ENCODE measurements around the gene OPRM1.
"Not testable (repeated sequence)": the region's sequence is repeated elsewhere in the genome, so short reads cannot be mapped to it uniquely, and the experiment has no call there.

The OPRM1 gene

DNA sequence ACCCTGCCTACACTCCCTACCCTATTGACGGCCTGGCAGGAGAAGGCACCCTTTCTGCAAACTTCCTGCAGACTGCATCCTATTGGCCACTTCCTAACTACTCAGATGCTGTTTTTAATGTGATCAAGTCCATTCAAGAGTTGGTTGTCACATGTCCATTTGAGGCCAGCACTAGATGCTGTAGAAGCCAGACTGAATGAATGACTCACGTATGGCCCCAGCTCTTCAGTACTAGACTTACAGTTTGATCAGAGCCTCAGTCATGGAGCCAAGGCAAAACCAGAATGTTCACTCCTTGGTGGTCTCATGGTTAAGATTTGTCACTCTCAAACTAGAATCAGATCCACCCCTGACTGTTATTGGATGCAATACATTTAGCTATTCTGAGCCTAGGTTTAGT is 101.7 kb downstream of the OPRM1 start:
- no peak for DNase-seq (ENCODE audit: low read depth in 3 of 3, low spot score in 1 of 3)

- no peak for DNase-seq (ENCODE audit: low read depth in 3 of 3, low spot score in 1 of 3)
Measured at GRCh38 chr6:154143753-154144152, 104.7 kb downstream of the OPRM1 start.

DNA sequence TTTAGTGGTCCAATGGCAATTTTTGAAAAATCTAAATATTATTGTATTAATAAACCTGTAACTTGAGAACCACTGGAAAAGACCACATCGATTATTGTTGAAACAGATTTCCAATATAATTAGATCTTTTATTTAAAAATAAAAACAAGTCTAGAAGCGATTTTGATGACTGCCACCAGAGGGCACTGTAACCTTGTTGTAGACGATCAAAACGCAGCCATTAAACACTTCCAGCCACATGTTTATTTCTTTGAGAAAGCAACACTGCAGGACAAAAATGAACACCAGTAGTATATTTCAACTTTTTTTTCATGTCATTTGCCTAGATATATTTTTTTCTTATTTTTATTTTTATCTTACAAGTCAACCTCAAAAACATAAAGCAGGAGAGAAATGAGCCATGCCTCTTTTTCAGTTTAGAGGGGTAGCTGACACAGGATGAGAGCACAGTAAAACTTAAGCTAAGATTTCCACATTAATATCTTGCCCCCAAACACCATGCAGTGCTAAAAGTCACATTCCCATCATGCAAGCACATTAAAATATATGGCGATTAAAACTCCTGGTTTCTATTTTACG is 115.4 kb downstream of the OPRM1 start:
- peak; percentile 6 to 35 (median 31) for DNase-seq (ENCODE audit: low read depth in 3 of 3, low spot score in 1 of 3)

GRCh38 chr6:154156135-154156896 is 117.3 kb downstream of the OPRM1 start:
- DNase-seq (ENCODE audit: low read depth in 3 of 3, low spot score in 1 of 3), result peak; percentile 21 to 41 (median 37)

DNA sequence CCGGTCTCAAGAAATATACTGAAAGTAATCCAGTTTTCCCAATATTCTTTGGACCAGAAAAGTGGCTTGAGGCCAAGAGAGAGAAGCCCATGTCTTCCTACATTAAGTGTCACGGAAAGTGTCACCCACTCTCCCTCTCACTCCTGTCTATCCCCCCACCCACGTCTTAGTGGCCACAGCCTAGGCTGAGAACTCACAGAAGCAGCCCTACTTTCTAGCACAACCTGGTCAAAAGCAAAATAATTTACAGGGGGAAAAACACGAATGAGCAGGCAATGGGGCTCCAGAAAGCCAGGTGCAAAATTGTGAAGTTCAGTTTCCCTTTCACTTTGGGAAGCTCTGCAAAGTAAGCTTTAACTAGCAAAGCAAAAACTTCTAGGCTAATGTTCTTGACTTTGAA is 118.0 kb downstream of the OPRM1 start:
- no peak for DNase-seq (ENCODE audit: low read depth in 3 of 3, low spot score in 1 of 3)

GRCh38 chr6:154157706-154158105 is 118.7 kb downstream of the OPRM1 start:
- no peak for DNase-seq (ENCODE audit: low read depth in 3 of 3, low spot score in 1 of 3)

- no peak for DNase-seq (ENCODE audit: low read depth in 3 of 3, low spot score in 1 of 3)
Measured at GRCh38 chr6:154159126-154159525, 120.1 kb downstream of the OPRM1 start.

DNA sequence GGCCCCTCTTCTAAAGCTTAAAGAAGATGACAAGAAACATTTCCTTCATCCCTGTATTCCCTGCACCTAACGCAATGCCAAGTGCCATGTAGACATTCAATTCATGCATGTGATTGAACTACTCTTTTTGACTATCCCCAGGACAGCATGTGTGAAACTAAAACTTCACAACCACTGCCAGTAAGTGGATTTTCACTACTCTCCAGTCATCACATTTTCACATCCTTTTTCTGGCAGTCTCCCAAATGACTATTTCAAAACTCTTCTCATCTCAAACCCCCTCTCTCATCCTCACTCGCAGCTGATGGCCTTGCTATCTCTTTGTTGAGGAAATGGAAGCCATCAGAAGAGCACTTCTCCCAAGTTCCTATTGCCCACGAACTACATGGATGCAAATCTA is 122.6 kb downstream of the OPRM1 start:
- DNase-seq (ENCODE audit: low read depth in 3 of 3, low spot score in 1 of 3), result no peak

DNA sequence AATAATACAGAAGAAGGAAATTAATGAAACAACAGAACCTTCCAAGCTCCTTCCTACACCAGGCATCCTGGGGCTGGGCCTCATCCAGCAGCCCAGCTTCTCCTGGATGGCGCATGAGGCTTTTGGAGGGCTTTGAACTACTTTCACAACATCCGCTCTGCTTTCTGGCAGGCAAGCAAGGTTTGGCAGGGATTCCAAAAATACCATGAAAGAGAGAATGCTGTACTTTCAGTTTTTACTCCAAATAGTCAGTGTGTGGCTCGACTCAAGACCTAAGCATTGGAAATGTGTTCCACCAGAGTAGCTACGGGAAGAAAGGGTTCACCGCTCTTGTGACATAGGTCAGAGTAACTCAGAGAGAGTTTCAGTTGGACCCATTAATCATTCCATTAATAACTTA is 125.4 kb downstream of the OPRM1 start:
- DNase-seq (ENCODE audit: low read depth in 3 of 3, low spot score in 1 of 3), result no peak

GRCh38 chr6:154165478-154165877 is 126.4 kb downstream of the OPRM1 start:
- DNase-seq (ENCODE audit: low read depth in 3 of 3, low spot score in 1 of 3), result no peak

GRCh38 chr6:154166140-154166539 is 127.1 kb downstream of the OPRM1 start:
- DNase-seq (ENCODE audit: low read depth in 3 of 3, low spot score in 1 of 3), result no peak

DNA sequence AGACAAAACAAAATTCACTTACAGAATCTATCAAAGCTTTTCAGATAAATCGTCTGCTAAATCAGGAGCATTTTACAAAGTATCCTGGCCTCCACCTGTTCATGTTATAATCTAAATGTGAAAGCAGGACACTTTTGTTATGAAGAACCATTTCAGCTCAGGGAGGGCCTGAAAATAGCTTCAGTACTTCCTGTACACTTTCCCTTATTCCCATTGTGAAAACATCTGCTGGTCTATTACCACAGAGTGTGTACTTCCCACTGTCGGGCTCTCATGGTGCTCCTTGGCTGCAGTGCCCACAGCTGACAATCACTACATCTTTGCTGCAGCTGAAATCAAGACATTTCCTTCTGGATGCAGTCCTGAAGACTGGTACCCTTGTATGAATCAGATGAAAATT is 128.1 kb downstream of the OPRM1 start:
- DNase-seq (ENCODE audit: low read depth in 3 of 3, low spot score in 1 of 3), result no peak

DNA sequence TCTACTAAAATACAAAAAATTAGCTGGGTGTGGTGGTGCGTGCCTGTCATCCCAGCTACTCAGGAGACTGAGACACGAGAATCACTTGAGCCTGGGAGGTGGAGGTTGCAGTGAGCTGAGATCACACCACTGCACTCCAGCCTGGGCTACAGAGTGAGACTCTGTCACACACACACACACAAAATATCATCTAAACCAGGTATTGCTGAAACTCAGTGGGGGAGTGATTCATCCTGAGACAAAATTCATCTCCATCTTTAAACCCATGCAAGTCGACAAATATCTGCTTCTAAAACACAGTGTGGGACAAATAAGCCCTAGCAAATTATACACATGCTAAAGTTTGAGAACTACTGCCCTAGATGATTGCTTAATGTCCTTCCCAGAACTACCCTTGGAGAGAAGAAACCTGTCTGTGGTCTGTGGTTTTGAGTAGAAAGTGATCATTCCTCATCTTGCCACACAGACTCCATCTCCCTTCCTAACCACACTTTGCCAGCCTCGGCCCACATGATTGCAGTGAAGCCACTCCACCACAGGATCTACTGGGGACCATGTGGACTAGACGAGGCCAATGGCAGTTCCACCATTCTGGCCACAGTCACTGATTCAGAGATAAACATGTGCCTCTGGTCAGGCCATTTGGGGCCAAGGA is 130.3 kb downstream of the OPRM1 start:
- DNase-seq (ENCODE audit: low read depth in 3 of 3, low spot score in 1 of 3), result no peak

- DNase-seq (ENCODE audit: low read depth in 3 of 3, low spot score in 1 of 3), result no peak
Measured at GRCh38 chr6:154170106-154170505, 131.1 kb downstream of the OPRM1 start.

GRCh38 chr6:154172393-154172792 is 133.4 kb downstream of the OPRM1 start:
- DNase-seq (ENCODE audit: low read depth in 3 of 3, low spot score in 1 of 3), result not testable (repeated sequence)

DNA sequence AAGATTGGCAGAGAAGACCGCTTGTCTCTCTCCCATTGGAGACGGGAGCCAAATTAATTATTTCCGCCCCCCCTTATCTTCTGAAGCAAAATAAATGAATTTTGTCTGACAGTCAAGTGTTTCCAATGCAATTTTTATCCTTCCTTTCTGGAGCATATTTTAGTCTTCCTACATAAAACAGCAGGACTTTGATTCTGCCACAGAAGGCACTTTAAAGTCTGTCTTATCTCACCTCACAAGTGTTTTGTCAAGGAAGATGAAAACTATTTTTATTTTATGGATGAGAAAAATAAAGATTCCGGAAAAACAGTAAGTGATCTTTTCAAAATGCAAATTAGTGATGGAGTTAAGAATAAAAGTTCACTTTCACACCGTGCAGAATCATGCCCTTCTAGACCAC is 140.4 kb downstream of the OPRM1 start:
- no peak for DNase-seq (ENCODE audit: low read depth in 3 of 3, low spot score in 1 of 3)

- no peak for DNase-seq (ENCODE audit: low read depth in 3 of 3, low spot score in 1 of 3)
Measured at GRCh38 chr6:154187203-154187602, 148.2 kb downstream of the OPRM1 start.

- no peak for DNase-seq (ENCODE audit: low read depth in 3 of 3, low spot score in 1 of 3)
Measured at GRCh38 chr6:154187714-154188113, 148.7 kb downstream of the OPRM1 start.

DNA sequence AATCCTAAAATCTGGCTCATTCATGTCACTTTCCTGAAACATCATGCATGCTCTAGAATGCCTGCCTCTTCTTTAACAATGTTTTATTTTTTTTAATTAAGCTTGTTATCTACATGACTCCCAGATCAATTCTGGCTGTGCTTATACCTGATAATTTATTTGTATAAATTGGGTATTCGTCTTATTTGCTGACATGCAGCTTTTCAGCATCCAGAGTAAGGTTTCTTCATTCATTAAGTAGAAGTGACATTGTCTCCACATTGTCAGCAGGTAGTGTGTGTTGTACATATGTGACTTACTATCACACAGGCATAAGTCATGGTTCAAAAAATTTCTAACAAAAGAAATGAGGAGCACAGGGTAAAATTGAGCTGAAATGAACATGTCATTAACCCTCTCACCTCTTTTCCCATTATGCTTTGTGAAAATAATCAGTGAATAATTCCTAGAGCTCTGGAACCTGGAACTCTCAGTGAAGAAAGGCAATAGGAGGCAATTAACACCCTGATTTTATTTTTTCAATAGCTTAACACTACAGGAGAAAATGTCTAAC is 157.4 kb downstream of the OPRM1 start:
- no peak for DNase-seq (ENCODE audit: low read depth in 3 of 3, low spot score in 1 of 3)

GRCh38 chr6:154197196-154197860 is 158.3 kb downstream of the OPRM1 start:
- no peak for DNase-seq (ENCODE audit: low read depth in 3 of 3, low spot score in 1 of 3)

GRCh38 chr6:154201688-154202087 is 162.6 kb downstream of the OPRM1 start:
- not testable (repeated sequence) for DNase-seq (ENCODE audit: low read depth in 3 of 3, low spot score in 1 of 3)

DNA sequence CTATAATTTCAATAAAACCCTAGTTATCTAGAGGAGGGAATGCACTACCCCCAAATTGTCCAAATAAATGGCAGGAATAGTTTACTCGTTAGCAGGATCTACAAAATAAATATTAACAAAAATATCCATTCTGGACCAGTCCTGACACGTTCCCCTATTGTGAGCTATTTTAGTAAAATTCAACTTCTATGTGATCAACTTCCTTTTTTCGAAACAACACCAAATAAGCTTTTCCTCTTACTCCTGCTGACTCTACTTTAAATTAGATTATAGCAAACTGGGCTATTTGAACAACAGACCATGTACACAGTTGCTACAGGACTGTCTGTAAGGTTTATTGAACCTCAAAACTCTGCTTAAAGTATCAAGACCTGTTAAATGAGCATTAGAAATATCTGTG is 163.3 kb downstream of the OPRM1 start:
- DNase-seq (ENCODE audit: low read depth in 3 of 3, low spot score in 1 of 3), result no peak
